OCI-LY1 (cell line): ENCODE results near the gene P2RY8.

Experiments used
- H2AFZ ChIP-seq: fragments of 200-600 bp; sonication (generic), shearing (Covaris generic); 2 replicates; pipeline ENCODE4 v1.6.0; 2014; ENCODE audit warnings: antibody characterized with exemption, mild to moderate bottlenecking, low read length
- H3F3A ChIP-seq: fragments of 200-600 bp; sonication (generic), shearing (Covaris generic); 2 replicates; pipeline ENCODE4 v1.6.0; 2014; ENCODE audit warnings: mild to moderate bottlenecking, antibody characterized with exemption, low read length, moderate library complexity; ENCODE audit not compliant: insufficient read depth
- H3K27ac ChIP-seq: fragments of 200-600 bp; sonication (generic); 2 replicates; pipeline ENCODE4 v1.5.1; 2014; ENCODE audit warnings: low read length, mixed run types, mild to moderate bottlenecking, low read depth; ENCODE audit not compliant: poor library complexity, severe bottlenecking
- H3K27me3 ChIP-seq: fragments of 200-600 bp; sonication (generic); 2 replicates; pipeline ENCODE4 v1.6.0; 2014; ENCODE audit warnings: antibody characterized with exemption, mild to moderate bottlenecking, low read length, moderate library complexity; ENCODE audit not compliant: insufficient read depth
- H3K36me3 ChIP-seq: fragments of 200-600 bp; sonication (generic); 2 replicates; pipeline ENCODE4 v1.6.1; 2014; ENCODE audit warnings: mild to moderate bottlenecking, antibody characterized with exemption, low read length, moderate library complexity, mixed read lengths; ENCODE audit not compliant: insufficient read depth
- H3K4me1 ChIP-seq: fragments of 200-600 bp; sonication (generic); 2 replicates; pipeline ENCODE4 v1.5.1; 2014; ENCODE audit warnings: mild to moderate bottlenecking, low read length, moderate library complexity; ENCODE audit not compliant: insufficient read depth, severe bottlenecking
- H3K4me2 ChIP-seq: fragments of 200-600 bp; sonication (generic), shearing (Covaris generic); 2 replicates; pipeline ENCODE4 v1.6.1; 2014; ENCODE audit warnings: low read length
- H3K4me3 ChIP-seq: fragments of 200-600 bp; sonication (generic); 2 replicates; pipeline ENCODE4 v1.5.1; 2014; ENCODE audit warnings: low read length, low read depth, mild to moderate bottlenecking, mixed read lengths; ENCODE audit not compliant: poor library complexity, severe bottlenecking
- H3K79me2 ChIP-seq: fragments of 200-600 bp; shearing (Covaris generic); 2 replicates; pipeline ENCODE4 v1.6.1; 2016; ENCODE audit warnings: mixed run types, low read length, mixed read lengths; ENCODE audit not compliant: insufficient read depth
- H3K9ac ChIP-seq: fragments of 200-600 bp; sonication (generic), shearing (Covaris generic); 2 replicates; pipeline ENCODE4 v1.6.1; 2014; ENCODE audit warnings: mild to moderate bottlenecking, low read length, mixed read lengths
- H3K9me2 ChIP-seq: fragments of 200-600 bp; sonication (generic), shearing (Covaris generic); 2 replicates; pipeline ENCODE4 v1.6.1; 2014; ENCODE audit warnings: low read depth, mild to moderate bottlenecking, low read length, mixed read lengths
- H3K9me3 ChIP-seq: fragments of 200-600 bp; shearing (Covaris generic); 2 replicates; pipeline ENCODE4 v1.6.1; 2014; ENCODE audit warnings: low read length, mixed read lengths
- H4K20me1 ChIP-seq: fragments of 200-600 bp; sonication (generic), shearing (Covaris generic); 2 replicates; pipeline ENCODE4 v1.6.0; 2016; ENCODE audit warnings: mild to moderate bottlenecking, low read length; ENCODE audit not compliant: insufficient read depth
- EZH2 ChIP-seq: fragments of 200-600 bp; sonication (generic), shearing (Covaris generic); IDR thresholded peaks from 2 replicates; pipeline ENCODE4 v1.8.0; 2017; ENCODE audit warnings: borderline replicate concordance, mixed run types, mild to moderate bottlenecking, antibody characterized with exemption, low read length, moderate library complexity, mixed read lengths
- TF ChIP-seq, protein P1 (sequence below): fragments of 200-600 bp; sonication (generic), shearing (Covaris generic); IDR thresholded peaks from 2 replicates; pipeline ENCODE4 v1.5.1; 2017; ENCODE audit warnings: mild to moderate bottlenecking, antibody characterized with exemption, low read length, moderate library complexity, mixed read lengths

Gene P2RY8

DNA sequence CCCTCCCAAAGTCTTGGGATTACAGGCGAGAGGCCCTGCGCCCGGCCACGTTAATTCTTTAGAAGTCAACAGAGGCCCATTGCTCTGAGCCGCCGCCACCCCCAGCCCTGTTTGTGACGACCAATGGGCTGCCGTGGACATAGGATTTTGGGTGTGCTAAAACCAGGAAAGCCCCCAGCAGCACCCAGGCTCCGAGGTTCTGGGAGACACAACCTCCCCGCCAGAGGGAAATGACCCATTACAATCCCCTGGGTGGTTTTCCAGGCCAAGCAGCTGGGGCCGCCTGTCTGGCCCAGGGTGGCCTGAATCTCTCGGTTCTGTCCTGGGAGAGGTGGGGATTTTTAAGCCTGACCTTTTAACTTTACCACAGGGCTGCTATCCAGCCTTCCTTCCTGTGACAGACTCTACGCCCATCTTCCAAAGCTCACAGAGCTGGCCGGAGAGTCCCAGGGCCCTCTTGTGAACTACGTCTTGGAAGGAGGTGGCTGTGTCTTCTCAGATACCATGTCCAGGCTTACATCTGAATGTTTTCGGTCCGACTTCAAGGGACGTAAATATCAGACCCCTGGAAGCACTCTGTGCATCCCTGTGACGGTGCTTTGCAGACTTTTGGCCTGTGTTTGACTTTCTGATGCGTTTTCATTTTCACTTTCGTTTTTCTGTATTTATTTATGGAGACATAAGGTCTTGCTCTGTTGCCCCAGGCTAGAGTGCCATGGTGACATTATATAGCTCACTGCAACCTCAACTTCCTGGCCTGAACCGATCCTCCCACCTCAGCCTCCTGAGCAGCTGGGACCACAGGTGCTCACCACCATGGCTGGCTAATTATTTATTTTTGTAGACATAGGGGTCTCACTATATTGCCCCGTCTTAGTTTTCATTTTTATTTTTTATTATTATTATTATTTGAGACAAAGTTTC, 36.0 kb downstream of the P2RY8 start:
- no peaks in the 10 kb centered on the region for H3K9me3 ChIP-seq
- H3K36me3 ChIP-seq = peaks cover 58% of the 10 kb centered on the region
- H2AFZ ChIP-seq = no peak overlapping the region
- H3K9ac ChIP-seq = peak overlapping the region; percentile 35; the same call in 1 of the 2 replicates
- H4K20me1 ChIP-seq = no peaks in the 10 kb centered on the region
- no peaks in the 10 kb centered on the region for H3K9me2 ChIP-seq
- peak overlapping the region; percentile 52 for H3K4me2 ChIP-seq
- H3K27me3 ChIP-seq = no peaks in the 10 kb centered on the region
- peak overlapping the region; percentile 30 for H3K4me3 ChIP-seq
- TF ChIP-seq EZH2 = no peak
- TF ChIP-seq, protein P1, sequence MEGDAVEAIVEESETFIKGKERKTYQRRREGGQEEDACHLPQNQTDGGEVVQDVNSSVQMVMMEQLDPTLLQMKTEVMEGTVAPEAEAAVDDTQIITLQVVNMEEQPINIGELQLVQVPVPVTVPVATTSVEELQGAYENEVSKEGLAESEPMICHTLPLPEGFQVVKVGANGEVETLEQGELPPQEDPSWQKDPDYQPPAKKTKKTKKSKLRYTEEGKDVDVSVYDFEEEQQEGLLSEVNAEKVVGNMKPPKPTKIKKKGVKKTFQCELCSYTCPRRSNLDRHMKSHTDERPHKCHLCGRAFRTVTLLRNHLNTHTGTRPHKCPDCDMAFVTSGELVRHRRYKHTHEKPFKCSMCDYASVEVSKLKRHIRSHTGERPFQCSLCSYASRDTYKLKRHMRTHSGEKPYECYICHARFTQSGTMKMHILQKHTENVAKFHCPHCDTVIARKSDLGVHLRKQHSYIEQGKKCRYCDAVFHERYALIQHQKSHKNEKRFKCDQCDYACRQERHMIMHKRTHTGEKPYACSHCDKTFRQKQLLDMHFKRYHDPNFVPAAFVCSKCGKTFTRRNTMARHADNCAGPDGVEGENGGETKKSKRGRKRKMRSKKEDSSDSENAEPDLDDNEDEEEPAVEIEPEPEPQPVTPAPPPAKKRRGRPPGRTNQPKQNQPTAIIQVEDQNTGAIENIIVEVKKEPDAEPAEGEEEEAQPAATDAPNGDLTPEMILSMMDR = no peak
- H3F3A ChIP-seq = peaks cover 20% of the 10 kb centered on the region
- H3K27ac ChIP-seq = peak overlapping the region; percentile 99
- H3K79me2 ChIP-seq = peaks cover 5% of the 10 kb centered on the region; the same call in 1 of the 2 replicates
- H3K4me1 ChIP-seq = peaks cover 72% of the 10 kb centered on the region

DNA sequence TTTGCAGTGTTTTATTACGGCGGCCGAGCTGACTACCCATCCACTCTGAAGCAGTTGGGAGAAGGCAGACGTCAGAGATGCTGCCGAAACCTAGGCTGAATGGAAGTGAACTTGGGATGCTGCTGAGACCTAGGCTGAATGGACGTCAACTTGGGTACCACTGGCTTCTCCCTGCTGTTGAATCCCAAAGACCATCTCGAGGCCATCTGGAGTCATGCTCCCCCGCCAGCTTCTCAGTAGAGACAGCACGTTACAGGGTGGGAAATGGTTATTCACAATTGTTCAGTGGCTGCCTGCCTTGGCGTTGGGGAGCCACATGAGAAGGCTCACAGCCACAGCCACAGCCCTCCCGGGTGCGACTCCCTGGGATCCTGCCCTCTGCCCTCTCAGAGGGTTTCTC, 40.9 kb downstream of the P2RY8 start:
- peak overlapping the region; percentile 91 for H3K4me2 ChIP-seq
- H3K27ac ChIP-seq = peak overlapping the region; percentile 100
- peak overlapping the region; percentile 94 for H3K9ac ChIP-seq
- H3K79me2 ChIP-seq = peaks cover 4% of the 10 kb centered on the region; the same call in 1 of the 2 replicates
- H3F3A ChIP-seq = peaks cover 18% of the 10 kb centered on the region
- no peak overlapping the region for H2AFZ ChIP-seq
- TF ChIP-seq EZH2 = no peak
- TF ChIP-seq, protein P1 = no peak
- peak overlapping the region; percentile 77 for H3K4me3 ChIP-seq
- no peaks in the 10 kb centered on the region for H3K9me2 ChIP-seq
- peaks cover 49% of the 10 kb centered on the region for H3K36me3 ChIP-seq
- H4K20me1 ChIP-seq = no peaks in the 10 kb centered on the region
- peaks cover 63% of the 10 kb centered on the region for H3K4me1 ChIP-seq
- H3K27me3 ChIP-seq = no peaks in the 10 kb centered on the region
- no peaks in the 10 kb centered on the region for H3K9me3 ChIP-seq

DNA sequence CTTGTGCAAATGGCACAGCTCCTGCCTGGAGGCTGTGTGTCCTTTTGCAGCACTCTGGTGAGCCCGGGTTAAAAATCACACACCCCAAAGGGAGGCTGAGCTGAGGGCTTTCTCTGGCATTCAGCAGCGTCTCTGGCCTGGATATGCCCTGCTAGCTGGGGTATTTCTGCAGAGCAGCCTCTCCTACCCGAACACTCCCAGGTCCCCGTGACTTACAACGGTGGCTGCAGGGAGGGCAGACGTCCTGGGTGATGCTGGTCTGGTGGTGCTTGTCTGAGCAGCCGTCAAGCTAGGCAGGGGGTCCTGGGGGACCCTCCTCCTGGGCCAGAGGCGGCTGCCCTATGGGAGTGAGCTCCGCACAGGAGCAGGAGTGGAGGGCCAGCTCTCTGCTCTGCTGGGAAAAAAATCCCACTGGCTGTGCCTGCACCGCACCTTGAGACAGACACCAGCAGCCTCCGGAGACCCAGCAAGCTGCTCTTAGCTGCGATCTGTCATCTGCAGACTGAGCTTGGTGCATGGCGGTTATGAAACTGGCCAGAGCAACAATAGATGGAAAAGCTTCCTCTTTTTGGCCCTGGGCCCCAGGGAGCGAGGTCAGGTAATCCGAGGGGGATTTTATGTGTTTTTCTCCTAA, 43.0 kb downstream of the P2RY8 start:
- Histone ChIP-seq H3K9me3 (no peaks in the 10 kb centered on the region), H3K4me2 (peak overlapping the region; percentile 91), H3K4me1 (peaks cover 58% of the 10 kb centered on the region), H3K79me2 (no peaks in the 10 kb centered on the region), H3K4me3 (peak overlapping the region; percentile 77), H2AFZ (no peak overlapping the region), H3K36me3 (peaks cover 50% of the 10 kb centered on the region), H3K27ac (peak overlapping the region; percentile 100), H4K20me1 (no peaks in the 10 kb centered on the region), H3F3A (peaks cover 10% of the 10 kb centered on the region), H3K9ac (peak overlapping the region; percentile 94), H3K9me2 (no peaks in the 10 kb centered on the region), H3K27me3 (no peaks in the 10 kb centered on the region)
- TF ChIP-seq, protein P1 = no peak
- no peak for TF ChIP-seq EZH2
